CD4-positive, alpha-beta memory T cell (primary cell): ENCODE data around the gene SEC23B. TPM values are rescaled to one million over a fixed set of nuclear protein-coding genes. Genes with fewer than 3 reads are reported as not detected.

Experiments
- CTCF ChIA-PET: fragments of 350-600 bp; sonication (Branson Sonifier 250); formaldehyde crosslinking; loops from one replicate; lab custom pipeline; 2021; ENCODE audit warnings: inconsistent platforms; ENCODE audit not compliant: partially characterized antibody; lab: Charles Lee
- POLR2A ChIA-PET: fragments of 350-600 bp; sonication (Branson Sonifier 250); formaldehyde crosslinking; loops from one replicate; lab custom pipeline; 2021; ENCODE audit not compliant: partially characterized antibody; lab: Charles Lee
- DNase-seq, 5 donors: peaks; one replicate each; pipeline versions ENCODE4 v3.0.0 to v3.0.0-alpha.2; 2020 to 2022; ENCODE audit warnings: mixed read lengths in 1 of 5
- H3K27ac ChIP-seq: one replicate; pipeline ENCODE4 v1.7.0; 2013; ENCODE audit warnings: low read depth, low read length
- H3K27me3 ChIP-seq: 2 replicates; pipeline ENCODE4 v1.7.0; 2013; ENCODE audit warnings: mild to moderate bottlenecking, low read length, moderate library complexity; ENCODE audit not compliant: insufficient read depth
- H3K36me3 ChIP-seq: 2 replicates; pipeline ENCODE4 v1.7.0; 2013; ENCODE audit warnings: mild to moderate bottlenecking, low read length, moderate library complexity; ENCODE audit not compliant: insufficient read depth
- H3K4me1 ChIP-seq: 2 replicates; pipeline ENCODE4 v1.7.0; 2013; ENCODE audit warnings: mild to moderate bottlenecking, low read length, moderate library complexity; ENCODE audit not compliant: insufficient read depth
- H3K4me3 ChIP-seq, 2 donors: one replicate each; pipeline ENCODE4 v1.7.0; 2013; ENCODE audit warnings: low read length in 2 of 2, mild to moderate bottlenecking in 1 of 2
- H3K9me3 ChIP-seq, 2 donors: one replicate each; pipeline ENCODE4 v1.7.0; 2013; ENCODE audit warnings: low read length in 2 of 2, control low read depth in 1 of 2; ENCODE audit not compliant: control insufficient read depth in 1 of 2
- H3K27ac Mint-ChIP-seq, 7 donors: one replicate each; pipeline ENCODE4 v1.8.0; 2020 to 2021; ENCODE audit warnings: mixed read lengths in 7 of 7, mild to moderate bottlenecking in 6 of 7, inconsistent platforms in 3 of 7, moderate library complexity in 3 of 7
- H3K27me3 Mint-ChIP-seq, 2 donors: one replicate each; pipeline ENCODE4 v1.8.0; 2020 to 2021; ENCODE audit warnings: mixed read lengths in 2 of 2
- H3K36me3 Mint-ChIP-seq, 2 donors: one replicate each; pipeline ENCODE4 v1.8.0; 2020 to 2021; ENCODE audit warnings: mixed read lengths in 2 of 2, inconsistent platforms in 1 of 2, mild to moderate bottlenecking in 1 of 2
- H3K4me1 Mint-ChIP-seq, 4 donors: one replicate each; pipeline ENCODE4 v1.8.0; 2020 to 2021; ENCODE audit warnings: mixed read lengths in 4 of 4, mild to moderate bottlenecking in 1 of 4
- H3K4me3 Mint-ChIP-seq, 8 donors: one replicate each; pipeline ENCODE4 v1.8.0; 2020 to 2021; ENCODE audit warnings: mixed read lengths in 8 of 8, mild to moderate bottlenecking in 7 of 8, moderate library complexity in 6 of 8, inconsistent platforms in 3 of 8
- H3K9me3 Mint-ChIP-seq, 8 donors: one replicate each; pipeline ENCODE4 v1.8.0; 2020 to 2021; ENCODE audit warnings: mixed read lengths in 8 of 8, mild to moderate bottlenecking in 5 of 8, inconsistent platforms in 3 of 8, moderate library complexity in 1 of 8
- intact Hi-C: fragments of 100-400 bp; cut with micrococcal nuclease; formaldehyde crosslinking; loops from one replicate; pipeline ENCODE4 v1.15.1; 2023
- polyA plus RNA-seq, 2 donors: library from polyadenylated mRNA; unstranded; fragments of 300-500 nt; fragmentation: Illumina TruSeq; gene quantifications; one replicate each; pipeline ENCODE4 v1.2.3, GENCODE V29; 2021
- total RNA-seq, 2 experiments: library from RNA; stranded (reverse); gene quantifications; one replicate each; pipeline ENCODE4 v1.2.3, GENCODE V29; 2021

Gene SEC23B
- total and polyA plus RNA-seq, 4 experiments from 2014 or later: 46.8 to 65.4 (median 53.4) TPM

- peaks cover 8 to 31% (median 13%) of the 10 kb centered on the region in 4 donors for H3K4me1 Mint-ChIP-seq
- no peak overlapping the region for H3K4me3 Mint-ChIP-seq
- H3K27ac Mint-ChIP-seq: peak overlapping the region in 2 of 7 donors; percentile 1 to 87
- H3K27me3 ChIP-seq: no peaks in the 10 kb centered on the region
- H3K27ac ChIP-seq: no peak overlapping the region
- peaks cover 9% of the 10 kb centered on the region for H3K4me1 ChIP-seq
- no peaks in the 10 kb centered on the region for H3K9me3 ChIP-seq
- no peak for DNase-seq
- POLR2A ChIA-PET: interaction anchor here (1.8 kb wide), 1 partner anchor 64 kb away, joined by 5 read pairs; the partner anchor contains the start of gene SEC23B
- CTCF ChIA-PET: no interaction called here
- peaks cover 6% of the 10 kb centered on the region for H3K36me3 ChIP-seq
- peaks cover 0 to 4% (median under 1%) of the 10 kb centered on the region in 8 donors for H3K9me3 Mint-ChIP-seq
- H3K4me3 ChIP-seq: no peak overlapping the region
- intact Hi-C loops: no loop called here
- no peaks in the 10 kb centered on the region for H3K27me3 Mint-ChIP-seq
- peaks cover 23 to 33% of the 10 kb centered on the region in 2 donors for H3K36me3 Mint-ChIP-seq
Measured at GRCh38 chr20:18571578-18571977, 63.8 kb downstream of the SEC23B start.

DNA sequence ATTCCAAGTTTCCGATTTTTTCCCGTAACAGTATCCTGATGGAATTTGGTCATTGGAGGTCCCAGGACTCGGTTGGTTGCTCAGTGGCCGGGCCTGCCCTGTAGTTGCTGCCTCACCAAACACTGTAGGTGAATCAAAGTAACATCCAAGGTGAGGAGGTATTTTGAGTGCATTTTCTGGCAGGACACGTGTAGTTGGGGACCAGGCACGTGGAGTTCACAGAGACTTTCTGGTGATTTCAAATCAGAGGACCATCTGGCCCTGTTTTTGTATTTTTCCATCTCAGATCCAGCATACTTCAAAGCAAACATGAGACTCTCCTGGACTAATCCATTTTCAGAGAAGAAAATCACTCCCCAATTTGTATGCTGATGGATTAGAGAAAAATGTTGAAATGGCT, 70.2 kb downstream of the SEC23B start:
- no peak overlapping the region for H3K27ac Mint-ChIP-seq
- H3K27me3 ChIP-seq: no peaks in the 10 kb centered on the region
- H3K27ac ChIP-seq: no peak overlapping the region
- H3K4me3 Mint-ChIP-seq: no peak overlapping the region
- no peaks in the 10 kb centered on the region for H3K9me3 Mint-ChIP-seq
- intact Hi-C loops: no loop called here
- DNase-seq: no peak
- peaks cover 0 to 2% (median 0%) of the 10 kb centered on the region in 4 donors for H3K4me1 Mint-ChIP-seq
- no peaks in the 10 kb centered on the region for H3K36me3 ChIP-seq
- no peaks in the 10 kb centered on the region for H3K36me3 Mint-ChIP-seq
- no peaks in the 10 kb centered on the region for H3K9me3 ChIP-seq
- peaks cover 1 to 2% of the 10 kb centered on the region in 2 donors for H3K27me3 Mint-ChIP-seq
- ChIA-PET POLR2A (no interaction called here), CTCF (no interaction called here)
- H3K4me3 ChIP-seq: no peak overlapping the region
- H3K4me1 ChIP-seq: no peaks in the 10 kb centered on the region

DNA sequence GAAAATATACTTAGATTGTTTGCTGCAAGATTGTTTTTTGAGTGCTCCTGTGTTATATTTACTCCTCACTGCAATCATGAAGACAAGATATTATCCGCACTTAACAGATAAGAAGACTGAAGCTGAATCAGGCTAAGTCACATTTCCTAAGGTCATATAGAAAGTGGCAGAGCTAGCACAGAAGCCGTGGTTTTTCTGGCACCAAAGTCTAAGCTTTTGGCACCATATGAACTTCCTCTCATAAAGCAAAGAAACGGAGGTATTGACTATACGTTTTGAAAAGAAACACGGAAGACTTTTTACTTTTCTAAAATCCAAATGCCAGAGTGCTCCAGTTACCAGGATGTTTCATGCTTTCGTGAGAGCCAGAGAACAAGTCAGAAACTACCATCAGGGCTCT, 70.8 kb downstream of the SEC23B start:
- Histone ChIP-seq H3K9me3 (no peaks in the 10 kb centered on the region), H3K4me3 (no peak overlapping the region), H3K36me3 (no peaks in the 10 kb centered on the region), H3K4me1 (no peaks in the 10 kb centered on the region), H3K27ac (no peak overlapping the region), H3K27me3 (no peaks in the 10 kb centered on the region)
- Mint-ChIP-seq H3K27ac (no peak overlapping the region), H3K27me3 (peaks cover 2% of the 10 kb centered on the region in 2 donors), H3K9me3 (no peaks in the 10 kb centered on the region), H3K36me3 (no peaks in the 10 kb centered on the region), H3K4me3 (no peak overlapping the region), H3K4me1 (peaks cover 0 to 2% (median 0%) of the 10 kb centered on the region in 4 donors)
- ChIA-PET CTCF (no interaction called here), POLR2A (no interaction called here)
- intact Hi-C loops: no loop called here
- no peak for DNase-seq

GRCh38 chr20:18580012-18580411, 72.3 kb downstream of the SEC23B start:
- H3K27ac Mint-ChIP-seq: no peak overlapping the region
- no peak overlapping the region for H3K27ac ChIP-seq
- H3K36me3 Mint-ChIP-seq: no peaks in the 10 kb centered on the region
- H3K27me3 ChIP-seq: no peaks in the 10 kb centered on the region
- H3K9me3 ChIP-seq: no peaks in the 10 kb centered on the region
- H3K9me3 Mint-ChIP-seq: no peaks in the 10 kb centered on the region
- peaks cover 0 to 2% (median 0%) of the 10 kb centered on the region in 4 donors for H3K4me1 Mint-ChIP-seq
- DNase-seq: no peak
- POLR2A ChIA-PET: no interaction called here
- no peaks in the 10 kb centered on the region for H3K4me1 ChIP-seq
- CTCF ChIA-PET: no interaction called here
- H3K4me3 Mint-ChIP-seq: no peak overlapping the region
- H3K4me3 ChIP-seq: no peak overlapping the region
- intact Hi-C loops: no loop called here
- H3K36me3 ChIP-seq: no peaks in the 10 kb centered on the region
- peaks cover 6% of the 10 kb centered on the region in 2 donors for H3K27me3 Mint-ChIP-seq

GRCh38 chr20:18585134-18585533, 77.4 kb downstream of the SEC23B start:
- H3K4me3 ChIP-seq: no peak overlapping the region
- Mint-ChIP-seq H3K4me1 (peaks cover 18 to 27% (median 22%) of the 10 kb centered on the region in 4 donors), H3K9me3 (peaks cover 0 to 2% (median 0%) of the 10 kb centered on the region in 8 donors), H3K36me3 (no peaks in the 10 kb centered on the region), H3K27me3 (peaks cover 6% of the 10 kb centered on the region in 2 donors), H3K4me3 (no peak overlapping the region), H3K27ac (no peak overlapping the region)
- intact Hi-C loops: loop anchor here (5.0 kb wide), 3 partner anchors 207 to 1432 kb away; partner anchors contain the start of genes NAA20 and ZNF133
- POLR2A ChIA-PET: interaction anchor here (0.6 to 1.5 kb wide), 2 partner anchors 12 to 18 kb away, joined by 4 to 5 read pairs; no protein-coding TSS in a partner anchor
- CTCF ChIA-PET: interaction anchor here (0.7 kb wide), 1 partner anchor 164 kb away, joined by 3 read pairs; no protein-coding TSS in a partner anchor
- H3K9me3 ChIP-seq: no peaks in the 10 kb centered on the region
- no peaks in the 10 kb centered on the region for H3K27me3 ChIP-seq
- no peak for DNase-seq
- no peaks in the 10 kb centered on the region for H3K36me3 ChIP-seq
- peaks cover 25% of the 10 kb centered on the region for H3K4me1 ChIP-seq
- no peak overlapping the region for H3K27ac ChIP-seq

- H3K27me3 ChIP-seq: no peaks in the 10 kb centered on the region
- peaks cover 4 to 5% of the 10 kb centered on the region in 2 donors for H3K27me3 Mint-ChIP-seq
- peak within 1 kb of the TSS; percentile 87 to 95 (median 91) for H3K4me3 Mint-ChIP-seq
- no peaks in the 10 kb centered on the region for H3K9me3 ChIP-seq
- peak within 1 kb of the TSS; percentile 71 for H3K27ac ChIP-seq
- H3K4me3 ChIP-seq: peak within 1 kb of the TSS; percentile 47 to 80
- H3K4me1 ChIP-seq: peaks cover 27% of the 10 kb centered on the region
- ChIA-PET CTCF (no interaction called here), POLR2A (interaction anchor here (0.6 to 2.2 kb wide), 10 partner anchors 11 to 300 kb away, joined by 3 to 21 read pairs (median 4); partner anchors contain the start of genes DZANK1, POLR3F, SEC23B and SMIM26)
- H3K27ac Mint-ChIP-seq: peak within 1 kb of the TSS; percentile 88 to 97 (median 95)
- H3K4me1 Mint-ChIP-seq: peaks cover 18 to 27% (median 23%) of the 10 kb centered on the region in 4 donors
- H3K36me3 Mint-ChIP-seq: no peaks in the 10 kb centered on the region
- no peaks in the 10 kb centered on the region for H3K36me3 ChIP-seq
- intact Hi-C loops: loop anchor here (1.0 to 5.0 kb wide), 7 partner anchors 21 to 1429 kb away; partner anchors contain the start of genes DZANK1, NAA20, POLR3F and RBBP9
- peaks cover 0 to 2% (median 0%) of the 10 kb centered on the region in 8 donors for H3K9me3 Mint-ChIP-seq
- peak; percentile 66 to 77 (median 69) for DNase-seq
Measured at GRCh38 chr20:18587665-18588573, 80.2 kb downstream of the SEC23B start, which contains the start of gene DTD1. DTD1 (plus strand) TSS chr20:18588054; CDS start chr20:18588073, 19 bp downstream.
